CD4-positive, alpha-beta T cell treated with Interleukin-6 at 100 ng/mL for 8 hours (primary cell): ENCODE data around the gene MBNL1.
A peak's percentile ranks its signal among the peaks of the same experiment; 100 is the strongest.

Experiments used
- DNase-seq: peaks from one replicate; pipeline ENCODE4 v3.0.0-alpha.2; 2020; ENCODE audit warnings: mixed read lengths, low spot score

MBNL1 gene, protein sequence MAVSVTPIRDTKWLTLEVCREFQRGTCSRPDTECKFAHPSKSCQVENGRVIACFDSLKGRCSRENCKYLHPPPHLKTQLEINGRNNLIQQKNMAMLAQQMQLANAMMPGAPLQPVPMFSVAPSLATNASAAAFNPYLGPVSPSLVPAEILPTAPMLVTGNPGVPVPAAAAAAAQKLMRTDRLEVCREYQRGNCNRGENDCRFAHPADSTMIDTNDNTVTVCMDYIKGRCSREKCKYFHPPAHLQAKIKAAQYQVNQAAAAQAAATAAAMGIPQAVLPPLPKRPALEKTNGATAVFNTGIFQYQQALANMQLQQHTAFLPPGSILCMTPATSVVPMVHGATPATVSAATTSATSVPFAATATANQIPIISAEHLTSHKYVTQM

DNA sequence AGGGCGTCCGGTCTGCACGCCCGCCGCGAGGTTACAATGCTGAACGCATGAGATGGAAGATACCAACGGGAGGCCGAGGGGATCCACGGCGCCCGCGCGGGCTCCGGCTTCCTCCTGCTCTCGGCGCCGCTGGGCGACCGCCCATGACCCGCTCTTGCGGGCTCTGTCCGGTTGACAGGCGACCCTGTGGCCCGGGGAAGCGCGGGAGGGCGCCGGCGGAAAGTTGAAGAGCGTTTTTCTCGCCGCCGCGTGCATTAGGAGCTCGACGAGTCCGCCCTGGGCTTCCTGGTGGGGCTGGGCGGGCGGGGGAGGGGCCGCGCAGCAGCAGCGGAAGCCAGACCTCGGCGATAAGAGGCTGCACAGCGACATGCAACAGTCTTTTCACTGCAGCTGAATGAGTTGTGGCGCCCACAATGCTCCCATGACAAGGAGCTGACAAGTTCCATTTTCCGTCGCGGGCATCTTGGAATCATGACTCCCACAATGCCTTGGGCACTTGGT is at the start of gene MBNL1:
Gene MBNL1 (plus strand): TSS at position 375 of the 501 bp plus-strand sequence. CDS start 31,265 bp downstream, outside the sequence.
- peak; percentile 90 for DNase-seq

DNA sequence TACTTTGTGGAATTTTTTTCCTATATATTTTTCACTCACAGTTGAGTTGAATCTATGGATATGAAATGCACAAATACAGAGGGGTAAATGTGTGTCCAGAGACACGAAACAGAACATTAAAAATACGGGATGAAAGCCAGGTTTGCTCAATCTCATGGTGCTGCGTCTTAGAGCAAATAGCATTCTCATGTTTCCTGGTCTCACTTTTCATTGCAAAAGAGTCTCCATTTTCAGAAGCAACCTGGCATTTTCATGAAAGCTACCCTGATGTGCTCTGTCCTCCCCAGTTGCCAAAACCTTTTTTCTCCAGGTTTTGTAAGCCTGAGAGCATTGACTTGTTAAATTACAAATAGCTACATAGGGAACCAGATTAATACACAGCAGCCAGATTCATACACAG is 49.5 kb upstream of the MBNL1 start:
- DNase-seq = no peak

DNA sequence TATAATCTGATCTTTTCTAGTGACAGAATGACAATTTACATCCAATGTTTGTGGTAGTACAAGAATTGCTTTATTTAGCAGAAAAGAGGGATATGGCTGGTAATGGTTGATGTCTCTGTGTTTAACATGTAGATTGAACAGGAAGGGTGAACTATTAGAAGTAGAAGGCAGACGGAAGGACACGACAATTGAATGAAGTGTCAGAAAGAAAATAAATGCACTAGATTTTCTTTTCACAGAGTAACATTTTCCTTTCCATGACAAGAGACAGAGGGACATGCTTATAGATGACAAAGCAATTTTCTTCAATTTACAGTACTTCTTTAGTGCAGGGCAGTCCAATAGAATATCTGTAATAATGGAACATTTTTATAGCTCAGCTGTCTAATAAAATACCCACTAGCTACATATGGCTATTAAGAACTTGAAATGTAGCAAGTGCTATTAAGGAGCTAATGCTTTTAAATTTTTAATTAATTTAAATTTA is 48.9 kb upstream of the MBNL1 start:
- no peak for DNase-seq

DNA sequence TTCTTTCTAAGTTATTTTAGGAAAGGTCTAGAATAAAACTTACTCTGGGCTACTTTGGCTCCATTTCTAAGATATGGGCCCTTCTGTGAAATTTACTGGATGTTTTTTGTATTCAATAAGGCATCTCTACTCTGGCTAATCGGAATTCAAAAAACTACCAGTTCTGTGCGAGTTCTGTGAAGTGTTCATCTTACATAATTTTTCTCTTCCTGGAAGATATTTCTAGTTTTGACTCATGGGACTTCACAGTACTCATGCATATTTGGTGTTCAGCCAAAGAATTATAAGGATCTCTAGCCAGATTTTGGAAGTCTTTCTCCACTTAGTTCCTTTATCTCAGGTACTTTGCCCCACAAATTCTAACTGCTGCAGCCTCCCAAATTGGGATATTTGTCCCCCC is 46.4 kb upstream of the MBNL1 start:
- no peak for DNase-seq

DNA sequence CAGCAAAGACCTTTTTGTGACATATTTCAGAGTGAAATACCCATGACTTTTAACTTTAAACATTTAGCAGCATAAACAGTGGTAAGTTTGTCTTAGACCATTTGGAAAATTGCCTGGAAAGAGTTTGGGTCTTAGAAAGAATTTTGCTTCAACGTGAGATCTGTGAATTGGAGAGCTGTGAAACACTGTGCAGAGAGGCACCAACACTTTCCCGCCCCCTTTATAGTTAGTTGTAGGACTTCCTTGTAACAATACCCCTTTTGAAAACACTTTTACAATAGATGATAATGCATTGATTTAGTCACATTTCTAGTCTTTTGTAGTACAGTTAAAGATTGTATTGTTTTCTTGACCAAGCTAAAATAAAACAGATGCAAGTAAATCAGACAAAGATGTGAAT is 43.5 kb upstream of the MBNL1 start:
- no peak for DNase-seq

DNA sequence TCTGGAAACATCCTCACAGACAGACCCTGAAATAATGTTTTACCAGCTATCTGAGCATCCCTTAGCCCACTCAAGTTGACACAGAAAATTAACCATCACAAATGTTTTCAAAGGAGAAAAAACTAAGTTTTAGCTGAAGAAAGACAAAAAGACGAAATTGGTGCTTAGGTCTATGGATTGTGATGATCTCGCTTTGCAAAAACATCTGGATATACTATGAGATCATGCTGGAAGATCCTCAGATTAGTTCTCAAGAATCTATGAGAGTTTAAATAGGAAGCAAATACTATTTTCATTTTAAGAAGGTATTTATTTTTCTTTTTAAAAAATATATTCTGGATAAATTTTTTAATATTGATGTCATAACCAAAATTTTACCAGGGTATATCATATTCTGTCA is 42.6 kb upstream of the MBNL1 start:
- no peak for DNase-seq

DNA sequence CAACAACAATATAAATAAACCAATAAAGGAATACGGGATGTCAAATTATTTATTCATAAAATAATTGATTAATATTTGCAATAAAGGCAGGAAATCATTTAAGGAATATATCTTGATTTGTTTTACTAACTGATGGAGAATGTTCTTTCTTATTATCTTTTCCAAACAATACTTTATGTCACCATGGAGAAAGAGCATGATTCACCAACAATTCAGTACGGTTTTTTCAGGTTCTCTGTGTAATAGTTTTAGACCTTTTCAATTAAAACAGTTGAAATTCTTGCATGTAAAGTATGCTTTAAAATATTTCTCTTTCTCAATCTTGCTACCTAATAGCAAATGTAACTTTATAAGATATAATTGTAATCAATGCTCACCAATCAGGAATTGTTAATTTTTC is 41.7 kb upstream of the MBNL1 start:
- no peak for DNase-seq

DNA sequence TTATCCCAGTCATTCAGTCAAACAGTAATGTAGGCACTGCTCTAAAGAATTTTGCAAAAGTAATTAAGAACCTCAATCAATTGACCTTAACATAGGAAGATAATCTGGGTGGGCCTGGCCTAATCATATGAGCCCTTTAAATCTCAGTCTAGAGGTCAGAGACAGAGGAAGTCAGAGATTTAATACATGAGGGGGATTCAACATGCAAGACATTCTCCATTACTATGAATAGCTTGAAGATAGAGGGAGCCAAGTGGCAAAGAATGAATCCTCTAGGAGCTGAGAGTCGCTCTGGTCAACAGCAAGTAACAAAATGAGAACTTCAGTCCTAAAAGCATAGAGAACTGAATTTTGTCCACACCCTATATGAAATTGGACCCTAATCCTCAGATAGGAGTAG is 39.0 kb upstream of the MBNL1 start:
- no peak for DNase-seq

DNA sequence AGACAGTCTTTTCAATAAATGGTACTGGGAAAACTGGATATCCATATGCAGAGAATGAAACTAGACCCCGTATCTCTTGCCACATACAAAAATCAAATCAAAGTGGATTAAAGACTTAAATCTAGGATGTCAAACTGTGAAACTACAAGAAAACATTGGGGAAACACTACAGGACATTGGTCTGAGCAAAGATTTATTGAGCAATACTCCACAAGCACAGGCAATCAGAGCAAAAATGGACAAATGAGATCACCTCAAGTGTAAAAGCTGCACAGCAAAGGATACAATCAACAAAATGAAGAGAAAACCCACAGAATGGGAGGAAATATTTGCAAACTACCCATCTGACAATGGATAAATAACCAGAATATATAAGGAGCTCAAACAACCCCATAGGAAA is 38.4 kb upstream of the MBNL1 start:
- DNase-seq = no peak

DNA sequence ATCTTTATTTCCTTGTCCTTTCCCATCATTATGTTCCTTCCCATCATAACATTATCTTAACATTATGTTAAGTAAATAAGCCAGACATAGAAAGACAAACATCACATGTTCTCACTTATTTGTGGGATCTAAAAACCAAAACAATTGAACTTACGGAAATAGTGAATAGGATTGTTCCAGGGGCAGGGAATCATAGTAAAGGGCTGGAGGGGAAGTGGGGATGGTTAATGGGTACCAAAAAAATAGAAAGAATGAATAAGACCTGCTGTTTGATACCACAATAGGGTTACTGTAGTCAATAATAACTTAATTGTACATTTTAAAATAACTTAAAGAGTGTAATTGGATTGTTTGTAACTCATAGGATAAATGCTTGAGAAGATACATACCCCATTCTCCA is 36.7 kb upstream of the MBNL1 start:
- DNase-seq = no peak

DNA sequence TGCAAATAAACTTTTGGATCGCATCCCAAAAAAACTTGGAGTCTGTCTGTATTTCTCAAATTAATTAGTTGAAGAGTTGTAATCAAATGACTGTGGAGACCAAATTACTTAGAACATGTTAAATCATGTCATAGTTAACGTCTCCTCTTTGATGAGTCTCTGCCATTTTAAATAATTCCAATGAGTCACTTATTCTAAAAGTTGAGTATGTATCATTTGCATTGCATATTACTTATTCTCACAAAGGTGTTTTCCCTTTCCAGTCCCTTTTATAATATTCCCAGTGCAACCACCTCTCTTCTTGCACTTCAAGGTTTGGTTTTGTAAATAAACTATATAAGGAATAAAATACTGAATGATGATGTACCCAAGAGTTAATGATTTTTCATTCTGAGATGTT is 36.0 kb upstream of the MBNL1 start:
- no peak for DNase-seq

DNA sequence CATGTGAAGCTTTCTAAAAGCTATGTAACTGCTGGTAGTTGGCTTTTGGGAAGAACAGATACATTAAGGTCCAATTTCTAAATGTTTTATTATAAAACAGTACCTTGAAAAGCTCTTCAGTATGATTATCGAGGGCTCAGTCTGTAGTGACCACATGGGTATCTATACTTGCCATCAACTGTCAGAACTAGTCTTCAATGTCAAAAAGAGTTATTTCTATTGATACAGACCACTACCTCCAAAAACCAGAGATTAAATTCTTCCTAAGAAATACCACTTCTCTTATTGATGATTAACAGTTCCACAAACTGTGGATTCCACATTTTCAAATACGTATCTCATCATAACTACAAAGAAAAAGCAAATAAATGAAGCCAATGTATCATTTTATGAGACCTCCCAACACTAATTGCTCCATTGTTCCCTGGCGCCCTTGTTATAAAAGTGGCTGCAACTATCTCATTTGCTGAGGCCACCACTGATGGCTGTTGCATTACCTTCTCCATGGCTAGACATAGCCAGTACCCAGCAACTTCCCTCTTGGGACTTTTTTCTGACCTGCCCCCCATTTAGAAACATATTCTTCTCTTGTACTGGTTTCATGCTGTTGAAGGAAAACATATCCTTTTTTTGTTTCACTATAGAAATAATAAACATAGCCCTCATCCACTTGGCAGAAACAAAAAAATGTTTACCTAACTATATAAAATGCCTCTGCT is 33.9 kb upstream of the MBNL1 start:
- DNase-seq = no peak

DNA sequence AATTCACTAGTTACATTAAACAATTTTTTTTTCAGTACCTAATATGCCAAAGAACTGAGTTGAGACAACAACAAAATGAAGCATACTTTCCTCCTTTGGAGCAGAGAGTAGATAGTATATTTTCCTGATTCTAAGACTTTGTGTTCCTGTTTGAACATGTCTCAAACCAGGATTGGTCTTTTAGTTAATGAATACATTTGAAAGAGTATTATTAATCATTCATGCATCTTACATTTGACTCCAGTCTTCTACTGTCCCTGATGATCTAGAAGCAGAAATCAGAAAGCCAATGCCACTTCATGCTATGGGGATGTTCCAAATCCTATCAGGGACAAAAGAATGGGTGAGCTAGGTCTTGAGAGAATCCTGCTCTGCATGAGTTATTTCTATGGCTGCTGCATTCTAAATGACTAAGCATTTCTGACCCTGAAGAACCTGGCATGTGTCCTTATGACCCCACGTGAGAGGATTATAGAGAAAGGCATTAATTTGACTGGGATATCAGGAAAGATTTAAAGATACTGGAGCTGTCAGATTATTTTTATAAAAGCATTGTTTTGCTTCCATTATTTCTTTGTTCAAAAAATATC is 32.9 kb upstream of the MBNL1 start:
- no peak for DNase-seq

DNA sequence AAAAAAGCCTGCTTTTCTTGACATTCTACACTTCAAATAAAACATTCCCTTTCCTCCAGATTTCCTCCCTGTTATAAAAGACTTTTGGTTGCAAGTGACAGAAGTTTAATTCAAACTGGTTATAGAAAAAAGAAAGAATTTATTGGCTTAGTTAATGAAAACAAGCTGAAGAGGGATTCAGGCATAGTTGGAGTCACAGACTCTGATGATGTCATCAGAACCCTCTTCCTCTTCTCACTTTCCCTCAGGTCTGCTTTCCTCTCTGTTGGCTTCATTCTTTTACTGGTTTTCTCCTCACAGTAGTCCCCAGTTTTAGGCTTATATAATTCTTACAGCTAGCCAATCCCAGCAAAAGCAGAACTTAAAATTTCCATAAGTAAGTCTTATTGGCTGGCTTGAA is 32.0 kb upstream of the MBNL1 start:
- DNase-seq = no peak

DNA sequence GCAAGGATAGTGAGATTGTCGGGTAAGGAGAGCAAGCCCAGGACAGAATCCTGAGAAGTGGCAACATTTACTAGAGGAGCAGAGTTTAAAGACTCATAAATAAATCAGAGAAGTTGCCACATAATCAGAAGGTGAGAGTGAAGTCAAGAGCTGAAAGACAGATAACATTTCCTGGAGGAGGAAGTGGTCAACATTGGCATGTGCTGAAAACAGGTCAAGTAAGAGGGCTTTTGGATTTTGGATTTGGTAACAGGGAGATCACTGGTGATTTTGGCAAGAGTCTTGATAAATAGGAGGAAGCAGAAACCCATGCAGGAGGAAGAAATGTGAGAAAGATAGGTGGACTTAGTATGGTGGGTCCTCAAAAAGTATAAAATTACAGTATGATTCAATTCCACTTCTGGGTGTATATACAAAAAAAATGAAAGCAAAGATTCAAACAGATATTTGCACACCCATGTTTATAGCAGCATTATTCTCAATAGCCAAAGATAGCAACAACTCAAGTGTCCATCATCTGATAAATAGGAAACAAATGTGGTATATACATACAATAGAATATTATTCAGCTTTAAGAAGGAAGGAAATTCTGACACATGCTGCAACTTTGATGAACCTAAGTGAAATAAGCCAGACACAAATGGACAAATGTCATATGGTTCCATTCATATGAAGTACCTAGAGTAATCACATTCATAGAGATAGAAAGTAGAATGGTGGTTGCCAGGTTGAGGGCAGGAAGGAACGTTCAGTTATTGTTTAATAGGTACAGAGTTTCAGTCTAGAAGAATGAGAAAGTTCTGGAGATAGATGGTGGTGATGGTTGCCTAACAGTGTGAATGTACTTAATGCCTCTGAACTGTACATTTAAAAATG is 27.3 kb upstream of the MBNL1 start:
- DNase-seq = peak; percentile 27

DNA sequence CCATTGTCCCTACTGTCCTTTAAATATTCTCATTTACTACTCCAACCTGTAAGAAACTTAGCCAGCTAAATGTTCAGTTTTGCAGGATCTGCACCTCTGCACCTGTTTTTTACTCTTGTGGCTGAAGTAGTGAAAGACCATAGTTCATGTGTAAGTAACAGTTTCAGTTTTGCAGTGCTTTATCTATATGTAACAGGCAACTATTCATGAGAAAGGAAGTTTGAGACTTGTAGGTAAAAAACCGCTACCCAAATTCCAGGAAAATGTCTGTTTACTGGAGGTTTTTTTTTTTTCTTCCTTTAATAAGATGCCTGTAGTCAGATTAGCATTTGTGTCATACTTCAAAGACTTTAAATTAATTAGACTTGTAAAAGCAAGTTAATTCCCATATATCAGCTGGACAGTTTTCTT is 25.4 kb upstream of the MBNL1 start:
- peak; percentile 62 for DNase-seq

DNA sequence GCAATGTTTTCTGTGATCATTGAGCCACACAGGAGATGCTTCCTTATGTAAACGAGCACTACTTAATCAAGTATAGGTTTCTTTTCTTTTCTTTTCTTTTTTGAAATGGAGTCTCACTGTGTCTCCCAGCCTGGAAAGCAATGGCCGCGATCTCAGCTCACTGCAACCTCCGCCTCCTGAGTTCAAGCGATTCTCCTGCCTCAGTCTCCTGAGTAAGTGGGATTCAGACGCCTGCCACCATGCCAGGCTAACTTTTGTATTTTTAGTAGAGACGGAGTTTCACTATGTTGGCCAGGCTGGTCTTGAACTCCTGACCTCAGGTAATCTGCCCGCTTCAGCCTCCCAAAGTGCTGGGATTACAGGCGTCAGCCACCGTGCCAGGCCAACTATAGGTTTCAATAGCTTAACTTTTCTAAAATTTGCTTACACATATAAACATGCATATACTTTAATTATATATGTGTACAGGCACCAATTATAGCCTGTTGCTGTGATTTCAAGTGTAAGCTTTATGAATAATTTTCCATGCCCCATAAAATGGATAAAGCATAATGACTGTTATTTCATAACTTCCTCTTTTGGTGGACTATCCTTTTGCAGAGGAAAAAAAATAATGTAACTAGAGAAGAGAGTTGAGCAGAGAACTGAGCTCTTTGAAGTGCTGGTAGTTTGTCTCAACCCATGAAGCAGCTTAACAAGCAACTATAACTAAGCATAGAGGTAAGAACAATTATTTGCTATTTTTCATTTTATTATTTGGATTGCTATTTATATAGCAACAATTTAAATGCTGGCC is 24.8 kb upstream of the MBNL1 start:
- DNase-seq = peak; percentile 37

DNA sequence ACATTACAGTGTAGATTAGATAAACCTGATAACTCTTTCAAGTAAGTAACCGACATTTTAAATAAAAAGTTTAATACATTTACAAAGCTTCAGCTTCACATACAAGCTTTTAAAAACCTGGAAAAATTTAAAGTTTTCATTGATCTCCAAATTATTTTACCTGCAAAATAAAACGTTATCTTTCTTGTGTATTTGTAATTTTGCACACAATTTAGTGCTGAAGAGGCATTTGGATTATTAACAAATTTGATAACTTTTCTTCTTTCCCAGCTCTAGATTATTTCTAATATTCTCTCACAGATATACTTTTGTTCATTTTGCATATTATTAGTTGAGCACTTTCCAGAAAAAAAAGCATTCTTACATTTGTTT is 24.2 kb upstream of the MBNL1 start:
- DNase-seq = no peak

DNA sequence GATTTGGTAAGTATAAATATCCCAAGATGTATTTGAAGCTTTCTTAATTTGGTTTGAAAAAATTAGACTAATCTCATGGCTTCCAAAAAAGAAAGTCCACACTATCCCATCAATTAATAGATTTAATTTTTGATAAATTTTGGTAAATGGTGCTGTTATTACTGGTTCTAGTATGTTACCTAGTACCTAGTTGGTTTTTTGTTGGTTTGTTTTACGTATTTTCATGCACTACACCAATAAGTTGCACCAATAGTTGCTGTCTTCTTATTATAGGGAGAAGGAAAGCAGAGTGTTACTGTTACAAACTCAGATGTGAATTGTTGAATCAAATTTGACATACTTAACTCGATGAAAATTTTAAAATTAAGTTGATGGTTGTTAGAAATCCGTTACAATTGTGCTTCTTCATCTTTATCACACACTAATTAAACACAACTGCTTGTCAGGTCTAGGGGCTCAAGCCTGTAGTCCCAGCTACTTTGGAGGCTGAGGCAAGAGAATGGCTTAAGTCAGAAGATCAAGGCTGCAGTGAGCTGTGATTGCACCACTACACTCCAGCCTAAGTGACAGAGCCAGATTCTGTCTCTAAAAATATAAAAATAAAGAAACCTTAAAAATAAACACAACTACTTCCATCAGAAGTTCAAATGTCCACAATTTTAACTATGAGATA is 23.1 kb upstream of the MBNL1 start:
- DNase-seq = no peak

DNA sequence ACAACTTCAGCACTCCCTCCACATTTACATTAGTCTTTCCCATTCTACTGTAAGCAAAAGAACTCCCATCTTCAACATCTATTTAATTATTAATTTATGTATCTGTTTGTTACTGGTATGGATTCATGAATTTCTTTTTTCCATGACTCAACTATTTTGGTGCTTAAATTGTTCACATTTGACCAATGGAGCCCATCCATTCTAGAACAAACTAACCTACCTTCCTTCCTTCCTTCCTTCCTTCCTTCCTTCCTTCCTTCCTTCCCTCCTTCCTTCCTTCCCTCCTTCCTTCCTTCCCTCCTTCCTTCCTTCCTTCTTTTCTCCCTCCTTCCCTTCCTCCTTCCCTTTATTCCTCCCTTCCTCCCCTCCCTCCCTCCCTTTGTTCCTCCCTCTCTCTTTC is 16.8 kb upstream of the MBNL1 start:
- no peak for DNase-seq

DNA sequence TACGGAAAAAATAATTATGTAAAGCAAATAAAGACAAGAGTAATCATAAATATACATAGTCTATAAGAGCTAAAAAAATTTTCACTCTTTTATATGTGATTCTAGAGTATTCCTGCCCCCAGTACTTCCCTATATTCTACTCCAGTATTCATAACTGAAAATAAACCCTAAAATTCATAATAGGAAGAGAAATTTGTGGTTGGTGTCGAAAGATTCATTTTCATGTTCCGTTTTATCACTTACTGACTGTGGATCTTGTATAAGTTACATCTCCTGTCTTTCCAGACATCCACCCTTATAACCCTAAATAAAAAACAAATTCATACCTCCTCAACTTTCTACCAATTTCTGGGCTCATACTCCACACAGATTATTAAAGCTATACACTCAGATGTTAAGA is 16.0 kb upstream of the MBNL1 start:
- DNase-seq = no peak
